ENCODE results near the gene BARX2. TPM values are rescaled to one million over a fixed set of nuclear protein-coding genes. Genes with fewer than 3 reads are reported as not detected.

BARX2 gene
- polyA plus RNA-seq, 3 donors, result 0.56 to 0.77 (median 0.73) TPM

GRCh38 chr11:129372609-129373488 lies 2.8 kb upstream of the BARX2 start:
- no peak for DNase-seq

- no peak for DNase-seq
Observed at GRCh38 chr11:129373489-129373953, 2.1 kb upstream of the BARX2 start.

GRCh38 chr11:129374081-129374992 lies 1.3 kb upstream of the BARX2 start:
- no peak for DNase-seq

GRCh38 chr11:129374993-129375750 lies 476 bp upstream of the BARX2 start:
- DNase-seq, result no peak

- DNase-seq, result no peak
Observed at GRCh38 chr11:129376658-129377341, 1.2 kb downstream of the BARX2 start.

- no peak for DNase-seq
Observed at GRCh38 chr11:129377739-129378138, 2.1 kb downstream of the BARX2 start.

GRCh38 chr11:129380413-129380812 lies 4.8 kb downstream of the BARX2 start:
- no peak for DNase-seq

- DNase-seq, result no peak
Observed at GRCh38 chr11:129382583-129382982, 6.9 kb downstream of the BARX2 start.

- no peak for DNase-seq
Observed at GRCh38 chr11:129383060-129383459, 7.4 kb downstream of the BARX2 start.

- no peak for DNase-seq
Observed at GRCh38 chr11:129383502-129383901, 7.9 kb downstream of the BARX2 start.

- DNase-seq, result no peak
Observed at GRCh38 chr11:129384415-129384814, 8.8 kb downstream of the BARX2 start.

- DNase-seq, result no peak
Observed at GRCh38 chr11:129385801-129386200, 10.2 kb downstream of the BARX2 start.

- DNase-seq, result no peak
Observed at GRCh38 chr11:129386795-129387397, 11.2 kb downstream of the BARX2 start.

GRCh38 chr11:129387434-129387833 lies 11.8 kb downstream of the BARX2 start:
- no peak for DNase-seq

- DNase-seq, result no peak
Observed at GRCh38 chr11:129388824-129389223, 13.2 kb downstream of the BARX2 start.

GRCh38 chr11:129390303-129390821 lies 14.7 kb downstream of the BARX2 start:
- DNase-seq, result no peak

- no peak for DNase-seq
Observed at GRCh38 chr11:129391360-129391759, 15.7 kb downstream of the BARX2 start.

GRCh38 chr11:129391821-129392220 lies 16.2 kb downstream of the BARX2 start:
- no peak for DNase-seq

GRCh38 chr11:129392995-129393394 lies 17.3 kb downstream of the BARX2 start:
- no peak for DNase-seq

GRCh38 chr11:129394709-129395108 lies 19.1 kb downstream of the BARX2 start:
- no peak for DNase-seq

GRCh38 chr11:129395432-129395831 lies 19.8 kb downstream of the BARX2 start:
- DNase-seq, result no peak
